Fibroblast of upper back skin (primary cell): ENCODE results near the gene MCEMP1.

Source experiments
- DNase-seq: peaks from one replicate; pipeline ENCODE4 v3.0.0-alpha.2; 2013

MCEMP1 gene

GRCh38 chr19:7674010-7675005 lies 2.6 kb upstream of the MCEMP1 start:
- peak; percentile 21 for DNase-seq

GRCh38 chr19:7676376-7676775 lies 514 bp upstream of the MCEMP1 start:
- no peak for DNase-seq

- DNase-seq = no peak
Measured at GRCh38 chr19:7677669-7678311, 900 bp downstream of the MCEMP1 start.

- no peak for DNase-seq
Measured at GRCh38 chr19:7678971-7679751, 2.3 kb downstream of the MCEMP1 start.

- DNase-seq = no peak
Measured at GRCh38 chr19:7679771-7680605, 3.1 kb downstream of the MCEMP1 start.

GRCh38 chr19:7680606-7681339 lies 3.9 kb downstream of the MCEMP1 start, which contains the start of gene TRAPPC5:
TSS of gene TRAPPC5 (plus strand) at chr19:7680833. CDS start at chr19:7682254, 1,421 bp downstream.
- DNase-seq = peak; percentile 80

- DNase-seq = peak; percentile 80
Measured at GRCh38 chr19:7681340-7682174, 4.7 kb downstream of the MCEMP1 start.

GRCh38 chr19:7682175-7682855 lies 5.4 kb downstream of the MCEMP1 start:
- peak; percentile 10 for DNase-seq

GRCh38 chr19:7685546-7686445 lies 8.9 kb downstream of the MCEMP1 start:
- no peak for DNase-seq

GRCh38 chr19:7687177-7687576 lies 10.3 kb downstream of the MCEMP1 start:
- DNase-seq = no peak

GRCh38 chr19:7689165-7689564 lies 12.3 kb downstream of the MCEMP1 start:
- no peak for DNase-seq

GRCh38 chr19:7690779-7691258 lies 13.9 kb downstream of the MCEMP1 start:
- DNase-seq = no peak

GRCh38 chr19:7691497-7691896 lies 14.6 kb downstream of the MCEMP1 start:
- DNase-seq = no peak

GRCh38 chr19:7692417-7693088 lies 15.7 kb downstream of the MCEMP1 start:
- DNase-seq = no peak

GRCh38 chr19:7694499-7694898 lies 17.6 kb downstream of the MCEMP1 start:
- DNase-seq = no peak

- no peak for DNase-seq
Measured at GRCh38 chr19:7697721-7698287, 20.9 kb downstream of the MCEMP1 start.

- no peak for DNase-seq
Measured at GRCh38 chr19:7698583-7698982, 21.7 kb downstream of the MCEMP1 start.

GRCh38 chr19:7699003-7699402 lies 22.1 kb downstream of the MCEMP1 start:
- DNase-seq = no peak
